GM12892 (cell line): ENCODE results near the gene ARHGAP23.

ENCODE experiments used
- POLR2A ChIP-seq: IDR thresholded peaks from 2 replicates; pipeline ENCODE4 v1.6.1; 2011; ENCODE audit warnings: low read depth, low read length, control low read depth
- POLR2AphosphoS5 ChIP-seq: IDR thresholded peaks from 2 replicates; pipeline ENCODE4 v1.6.1; 2011; ENCODE audit warnings: low read depth, low read length, control low read depth
- TAF1 ChIP-seq: IDR thresholded peaks from 2 replicates; pipeline ENCODE4 v1.6.1; 2011; ENCODE audit warnings: low read depth, mild to moderate bottlenecking, control low read depth, low read length, borderline replicate concordance

- TF ChIP-seq POLR2A (no peak), POLR2AphosphoS5 (no peak), TAF1 (no peak)
These were observed 30.3 kb downstream of the ARHGAP23 start for GRCh38 chr17:38458521-38458920.
